Osteoblast (primary cell): ENCODE results near the gene BGN. TPM values are rescaled to one million over a fixed set of nuclear protein-coding genes. Genes with fewer than 3 reads are reported as not detected.
A peak's percentile ranks its signal among the peaks of the same experiment; 100 is the strongest.

Experiments used
- DNase-seq: peaks from one replicate; pipeline ENCODE4 v3.0.0; 2011; ENCODE audit warnings: low spot score, mixed read lengths; ENCODE audit not compliant: insufficient read length; ENCODE audit errors: missing footprints
- H2AFZ ChIP-seq: 2 replicates; pipeline ENCODE4 v1.6.0; 2011; ENCODE audit warnings: mild to moderate bottlenecking, low read length
- H3K27ac ChIP-seq: 2 replicates; pipeline ENCODE4 v1.5.1; 2011; ENCODE audit warnings: mild to moderate bottlenecking, low read depth, low read length, moderate library complexity
- H3K27me3 ChIP-seq: 2 replicates; pipeline ENCODE4 v1.6.0; 2012; ENCODE audit warnings: mild to moderate bottlenecking, control low read depth, inconsistent platforms, low read length, moderate library complexity; ENCODE audit not compliant: insufficient read depth
- H3K36me3 ChIP-seq: 2 replicates; pipeline ENCODE4 v1.5.1; 2011; ENCODE audit warnings: mild to moderate bottlenecking, low read length, control low read depth, moderate library complexity; ENCODE audit not compliant: insufficient read depth
- H3K4me1 ChIP-seq: 2 replicates; pipeline ENCODE4 v1.5.1; 2011; ENCODE audit warnings: mild to moderate bottlenecking, low read length, control low read depth, moderate library complexity; ENCODE audit not compliant: insufficient read depth
- H3K4me2 ChIP-seq: 2 replicates; pipeline ENCODE4 v1.6.0; 2011; ENCODE audit warnings: mild to moderate bottlenecking, low read length; ENCODE audit not compliant: insufficient read depth
- H3K4me3 ChIP-seq: fragments of 200-600 bp; sonication (generic); 3 replicates; pipeline ENCODE4 v1.5.1; 2012; ENCODE audit warnings: mild to moderate bottlenecking, low read length, inconsistent platforms; ENCODE audit not compliant: insufficient read depth
- H3K79me2 ChIP-seq: 2 replicates; pipeline ENCODE4 v1.6.0; 2012; ENCODE audit warnings: mild to moderate bottlenecking, low read length, control low read depth, inconsistent platforms; ENCODE audit not compliant: insufficient read depth
- H3K9me3 ChIP-seq: 2 replicates; pipeline ENCODE4 v1.5.1; 2011; ENCODE audit warnings: low read depth, low read length, control low read depth
- H4K20me1 ChIP-seq: 2 replicates; pipeline ENCODE4 v1.6.0; 2012; ENCODE audit warnings: mild to moderate bottlenecking, low read length, control low read depth; ENCODE audit not compliant: insufficient read depth
- total RNA-seq: library from RNA; depleted of rRNA; stranded (reverse); fragments of >200 nt; gene quantifications from 2 replicates; pipeline ENCODE4 v1.2.3, GENCODE V29; 2012
- TF ChIP-seq, protein P1 (sequence below): IDR thresholded peaks from 2 replicates; pipeline ENCODE4 v1.5.1; 2011; ENCODE audit warnings: mild to moderate bottlenecking, low read depth, low read length, moderate library complexity; ENCODE audit errors: extremely low read depth

The BGN gene
- total RNA-seq, 1 donor: 139 TPM

DNA sequence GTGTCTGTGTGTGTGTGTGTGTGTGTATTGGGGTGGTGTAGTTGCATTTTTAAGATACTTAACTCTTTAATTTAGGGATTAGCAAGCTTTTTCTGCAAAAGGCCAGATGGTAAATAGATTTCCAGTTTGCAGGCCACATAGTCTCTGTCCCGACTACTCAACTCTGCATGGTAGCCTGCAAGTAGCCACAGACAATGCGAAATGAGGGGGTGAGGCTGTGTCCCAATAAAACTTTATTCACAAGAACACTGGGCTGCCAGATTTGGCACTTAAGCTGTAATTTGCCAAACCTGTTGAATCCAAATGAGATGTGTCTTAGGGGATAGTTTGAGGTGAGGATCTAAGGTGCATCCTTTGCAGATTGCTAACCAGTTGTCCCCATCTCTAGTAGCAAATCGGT lies 29.5 kb downstream of the BGN start:
- H3K4me2 ChIP-seq: no peak overlapping the region

GRCh38 chrX:153525451-153525850 lies 30.7 kb downstream of the BGN start:
- Histone ChIP-seq H3K4me3 (no peak overlapping the region), H3K27me3 (peaks cover 32% of the 10 kb centered on the region), H2AFZ (no peak overlapping the region), H3K36me3 (no peaks in the 10 kb centered on the region), H3K4me1 (peaks cover 13% of the 10 kb centered on the region), H4K20me1 (no peaks in the 10 kb centered on the region), H3K9me3 (no peaks in the 10 kb centered on the region), H3K79me2 (no peaks in the 10 kb centered on the region), H3K27ac (no peak overlapping the region), H3K4me2 (no peak overlapping the region)
- TF ChIP-seq, protein P1, sequence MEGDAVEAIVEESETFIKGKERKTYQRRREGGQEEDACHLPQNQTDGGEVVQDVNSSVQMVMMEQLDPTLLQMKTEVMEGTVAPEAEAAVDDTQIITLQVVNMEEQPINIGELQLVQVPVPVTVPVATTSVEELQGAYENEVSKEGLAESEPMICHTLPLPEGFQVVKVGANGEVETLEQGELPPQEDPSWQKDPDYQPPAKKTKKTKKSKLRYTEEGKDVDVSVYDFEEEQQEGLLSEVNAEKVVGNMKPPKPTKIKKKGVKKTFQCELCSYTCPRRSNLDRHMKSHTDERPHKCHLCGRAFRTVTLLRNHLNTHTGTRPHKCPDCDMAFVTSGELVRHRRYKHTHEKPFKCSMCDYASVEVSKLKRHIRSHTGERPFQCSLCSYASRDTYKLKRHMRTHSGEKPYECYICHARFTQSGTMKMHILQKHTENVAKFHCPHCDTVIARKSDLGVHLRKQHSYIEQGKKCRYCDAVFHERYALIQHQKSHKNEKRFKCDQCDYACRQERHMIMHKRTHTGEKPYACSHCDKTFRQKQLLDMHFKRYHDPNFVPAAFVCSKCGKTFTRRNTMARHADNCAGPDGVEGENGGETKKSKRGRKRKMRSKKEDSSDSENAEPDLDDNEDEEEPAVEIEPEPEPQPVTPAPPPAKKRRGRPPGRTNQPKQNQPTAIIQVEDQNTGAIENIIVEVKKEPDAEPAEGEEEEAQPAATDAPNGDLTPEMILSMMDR: no peak
- no peak for DNase-seq

More for the DNA sequence above, 29.5 kb downstream of the BGN start:
- TF ChIP-seq, protein P1: no peak
- H2AFZ ChIP-seq: no peak overlapping the region
- DNase-seq: no peak
- H3K79me2 ChIP-seq: no peaks in the 10 kb centered on the region
- H3K36me3 ChIP-seq: no peaks in the 10 kb centered on the region
- H3K4me1 ChIP-seq: peaks cover 17% of the 10 kb centered on the region
- no peaks in the 10 kb centered on the region for H3K9me3 ChIP-seq
- no peaks in the 10 kb centered on the region for H4K20me1 ChIP-seq
- peaks cover 35% of the 10 kb centered on the region for H3K27me3 ChIP-seq
- H3K4me3 ChIP-seq: no peak overlapping the region
- no peak overlapping the region for H3K27ac ChIP-seq

DNA sequence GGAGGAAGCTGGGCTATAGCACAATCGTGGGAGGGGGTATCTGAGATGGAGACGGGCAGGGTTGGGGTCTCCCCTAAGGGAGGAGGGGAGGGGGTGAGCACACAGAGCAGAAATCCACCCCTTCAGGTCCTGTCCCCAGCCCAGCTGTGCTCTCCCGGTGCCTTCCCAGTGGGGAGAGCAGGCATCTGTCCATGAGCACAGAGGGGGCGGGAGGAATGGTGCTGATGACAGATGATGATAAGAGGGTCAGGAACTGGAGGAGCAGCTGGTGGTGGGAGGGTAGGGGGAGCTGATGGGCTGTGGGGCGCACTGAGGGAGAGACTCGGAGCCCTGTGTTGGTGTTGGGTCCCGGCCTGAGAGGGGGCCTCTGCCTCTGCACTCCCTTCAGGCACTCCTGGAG lies 31.3 kb downstream of the BGN start:
- no peaks in the 10 kb centered on the region for H4K20me1 ChIP-seq
- no peaks in the 10 kb centered on the region for H3K79me2 ChIP-seq
- H3K9me3 ChIP-seq: no peaks in the 10 kb centered on the region
- H3K27ac ChIP-seq: no peak overlapping the region
- DNase-seq: peak; percentile 87
- no peak overlapping the region for H3K4me2 ChIP-seq
- H3K36me3 ChIP-seq: no peaks in the 10 kb centered on the region
- TF ChIP-seq, protein P1: no peak
- H2AFZ ChIP-seq: no peak overlapping the region
- H3K27me3 ChIP-seq: peaks cover 32% of the 10 kb centered on the region
- H3K4me3 ChIP-seq: no peak overlapping the region
- H3K4me1 ChIP-seq: peaks cover 7% of the 10 kb centered on the region

GRCh38 chrX:153526801-153527200 lies 32.0 kb downstream of the BGN start:
- Histone ChIP-seq H2AFZ (no peak overlapping the region), H3K36me3 (no peaks in the 10 kb centered on the region), H3K4me2 (no peak overlapping the region), H3K27me3 (peaks cover 32% of the 10 kb centered on the region), H3K9me3 (no peaks in the 10 kb centered on the region), H3K4me1 (no peaks in the 10 kb centered on the region), H4K20me1 (no peaks in the 10 kb centered on the region), H3K27ac (no peak overlapping the region), H3K79me2 (no peaks in the 10 kb centered on the region), H3K4me3 (no peak overlapping the region)
- DNase-seq: no peak
- TF ChIP-seq, protein P1: no peak
